ENCODE results near the gene MAST3.

DNA sequence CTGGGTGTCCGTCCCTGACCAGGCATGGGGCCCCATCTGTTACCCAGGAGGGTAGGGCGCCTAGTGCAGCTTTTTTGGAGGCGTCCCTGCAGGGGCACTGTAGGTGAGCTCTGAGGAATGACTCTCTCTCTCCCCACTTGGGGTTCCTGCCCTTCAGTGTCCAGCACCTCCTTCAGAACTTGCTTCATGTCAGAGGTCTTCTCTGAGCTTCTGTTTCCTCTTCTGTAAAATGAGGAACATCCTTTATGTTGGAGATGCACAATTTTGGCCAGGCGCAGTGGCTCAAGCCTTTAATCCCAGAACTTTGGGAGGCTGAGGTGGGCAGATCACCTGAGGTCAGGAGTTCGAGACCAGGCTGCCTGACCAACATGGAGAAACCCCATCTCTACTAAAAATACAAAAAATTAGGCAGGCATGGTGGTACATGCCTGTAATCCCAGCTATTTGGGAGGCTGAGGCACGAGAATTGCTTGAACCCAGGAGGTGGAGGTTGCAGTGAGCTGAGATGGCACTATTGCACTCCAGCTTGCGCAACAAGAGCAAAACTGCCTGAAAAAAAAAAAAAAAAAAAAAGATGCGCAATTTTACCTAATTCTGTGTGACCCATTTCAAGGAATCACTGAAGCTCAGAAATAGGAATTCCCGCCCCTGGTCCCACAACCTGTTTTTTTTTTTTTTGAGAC, 40.2 kb downstream of the MAST3 start:
- TF ChIP-seq EZH2phosphoT487 (IDR thresholded peaks at IDR 0.05; ENCODE audit: borderline replicate concordance, low read depth, low read length) = no peak
- TF ChIP-seq, protein P1, sequence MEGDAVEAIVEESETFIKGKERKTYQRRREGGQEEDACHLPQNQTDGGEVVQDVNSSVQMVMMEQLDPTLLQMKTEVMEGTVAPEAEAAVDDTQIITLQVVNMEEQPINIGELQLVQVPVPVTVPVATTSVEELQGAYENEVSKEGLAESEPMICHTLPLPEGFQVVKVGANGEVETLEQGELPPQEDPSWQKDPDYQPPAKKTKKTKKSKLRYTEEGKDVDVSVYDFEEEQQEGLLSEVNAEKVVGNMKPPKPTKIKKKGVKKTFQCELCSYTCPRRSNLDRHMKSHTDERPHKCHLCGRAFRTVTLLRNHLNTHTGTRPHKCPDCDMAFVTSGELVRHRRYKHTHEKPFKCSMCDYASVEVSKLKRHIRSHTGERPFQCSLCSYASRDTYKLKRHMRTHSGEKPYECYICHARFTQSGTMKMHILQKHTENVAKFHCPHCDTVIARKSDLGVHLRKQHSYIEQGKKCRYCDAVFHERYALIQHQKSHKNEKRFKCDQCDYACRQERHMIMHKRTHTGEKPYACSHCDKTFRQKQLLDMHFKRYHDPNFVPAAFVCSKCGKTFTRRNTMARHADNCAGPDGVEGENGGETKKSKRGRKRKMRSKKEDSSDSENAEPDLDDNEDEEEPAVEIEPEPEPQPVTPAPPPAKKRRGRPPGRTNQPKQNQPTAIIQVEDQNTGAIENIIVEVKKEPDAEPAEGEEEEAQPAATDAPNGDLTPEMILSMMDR (conservative IDR thresholded peaks at IDR 0.05; ENCODE audit: low read length) = no peak
